ENCODE measurements around the gene ABCC1. TPM values are rescaled to one million over a fixed set of nuclear protein-coding genes. Genes with fewer than 3 reads are reported as not detected.

The ABCC1 gene
- total RNA-seq, 1 experiment from 2014 or later: 56.4 TPM

DNA sequence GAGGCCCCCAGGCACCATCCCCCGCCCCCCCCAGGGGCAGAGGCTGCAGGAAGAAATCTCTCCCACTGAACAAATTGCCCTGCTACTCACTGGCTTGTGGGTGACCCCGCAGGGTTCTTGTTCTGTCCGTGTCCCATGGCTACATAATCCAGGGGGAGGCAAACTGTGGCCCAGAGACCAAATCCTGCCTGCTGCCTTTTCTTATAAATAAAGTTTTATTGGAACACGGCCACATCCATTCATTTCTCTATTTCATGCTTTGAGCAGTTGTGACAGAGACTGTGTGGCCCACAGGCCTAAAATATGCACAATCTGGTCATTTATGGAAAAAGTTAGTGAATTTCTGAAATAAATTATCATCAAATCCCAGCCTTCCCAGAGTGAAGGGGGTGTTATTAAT, 235.7 kb downstream of the ABCC1 start:
- H2BK15ac ChIP-seq (ENCODE audit: low read depth, low read length): no peak overlapping the region
- H2BK5ac ChIP-seq (ENCODE audit: insufficient read length, low read length): no peak overlapping the region

More for the DNA sequence above, 235.7 kb downstream of the ABCC1 start:
- Histone ChIP-seq H3K4me1 (ENCODE audit: insufficient read depth, low read length) (no peaks in the 10 kb centered on the region), H3K56ac (ENCODE audit: insufficient read length, low read depth, low read length) (no peak overlapping the region), H3K9me3 (ENCODE audit: control insufficient read depth, low read depth, low read length) (no peaks in the 10 kb centered on the region), H3K18ac (ENCODE audit: insufficient read length, low read depth, low read length) (no peak overlapping the region), H3K79me1 (ENCODE audit: insufficient read depth, low read depth, low read length, poor library complexity, severe bottlenecking) (no peaks in the 10 kb centered on the region), H3K79me2 (ENCODE audit: insufficient read depth, low read length) (no peaks in the 10 kb centered on the region), H2AK5ac (ENCODE audit: insufficient read length, low read length) (no peak overlapping the region), H2BK12ac (ENCODE audit: insufficient read length, low read depth, low read length) (no peak overlapping the region), H3K27ac (ENCODE audit: insufficient read length, low read depth, low read length) (no peak overlapping the region), H4K91ac (ENCODE audit: insufficient read length, low read depth, low read length) (no peak overlapping the region), H4K20me1 (ENCODE audit: control insufficient read depth, insufficient read depth, insufficient read length) (no peaks in the 10 kb centered on the region), H3K9ac (ENCODE audit: extremely low read depth, insufficient read length, low read length) (no peak overlapping the region), H2AFZ (ENCODE audit: low read length) (no peak overlapping the region), H2BK120ac (ENCODE audit: low read depth, low read length, poor library complexity, severe bottlenecking) (no peak overlapping the region), H3K4ac (ENCODE audit: low read depth, low read length) (no peak overlapping the region), H3T11ph (ENCODE audit: low read length) (no peak overlapping the region), H3K4me2 (ENCODE audit: insufficient read depth, insufficient read length, low read length) (no peak overlapping the region), H3K23ac (ENCODE audit: insufficient read length, low read depth, low read length) (no peak overlapping the region), H3K23me2 (ENCODE audit: insufficient read length, low read depth, low read length, poor library complexity, severe bottlenecking) (no peaks in the 10 kb centered on the region), H4K8ac (replicated peaks; ENCODE audit: insufficient read length, low read depth, low read length) (no peak overlapping the region), H4K5ac (ENCODE audit: insufficient read length, low read depth, low read length) (no peak overlapping the region), H3K27me3 (ENCODE audit: insufficient read depth, low read length) (no peaks in the 10 kb centered on the region), H3K14ac (ENCODE audit: insufficient read depth, low read length) (no peak overlapping the region), H2BK20ac (ENCODE audit: low read depth, low read length, poor library complexity, severe bottlenecking) (no peak overlapping the region)
- TF ChIP-seq, protein P1, sequence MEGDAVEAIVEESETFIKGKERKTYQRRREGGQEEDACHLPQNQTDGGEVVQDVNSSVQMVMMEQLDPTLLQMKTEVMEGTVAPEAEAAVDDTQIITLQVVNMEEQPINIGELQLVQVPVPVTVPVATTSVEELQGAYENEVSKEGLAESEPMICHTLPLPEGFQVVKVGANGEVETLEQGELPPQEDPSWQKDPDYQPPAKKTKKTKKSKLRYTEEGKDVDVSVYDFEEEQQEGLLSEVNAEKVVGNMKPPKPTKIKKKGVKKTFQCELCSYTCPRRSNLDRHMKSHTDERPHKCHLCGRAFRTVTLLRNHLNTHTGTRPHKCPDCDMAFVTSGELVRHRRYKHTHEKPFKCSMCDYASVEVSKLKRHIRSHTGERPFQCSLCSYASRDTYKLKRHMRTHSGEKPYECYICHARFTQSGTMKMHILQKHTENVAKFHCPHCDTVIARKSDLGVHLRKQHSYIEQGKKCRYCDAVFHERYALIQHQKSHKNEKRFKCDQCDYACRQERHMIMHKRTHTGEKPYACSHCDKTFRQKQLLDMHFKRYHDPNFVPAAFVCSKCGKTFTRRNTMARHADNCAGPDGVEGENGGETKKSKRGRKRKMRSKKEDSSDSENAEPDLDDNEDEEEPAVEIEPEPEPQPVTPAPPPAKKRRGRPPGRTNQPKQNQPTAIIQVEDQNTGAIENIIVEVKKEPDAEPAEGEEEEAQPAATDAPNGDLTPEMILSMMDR (conservative IDR thresholded peaks at IDR 0.05): no peak
- no CpG with 5 or more reads among the region's 4 CpGs for WGBS (ENCODE audit: extremely low coverage, insufficient read length, low lambda C conversion rate)
- no peak for DNase-seq
- Mint-ChIP-seq H3K36me3 (ENCODE audit: insufficient read depth in 1 of 3, low read depth in 3 of 3) (no peaks in the 10 kb centered on the region; a peak in 1 of 7 replicates), H3K4me3 (no peak overlapping the region), H3K27me3 (ENCODE audit: low read depth) (peaks cover 2% of the 10 kb centered on the region; the same call in 1 of the 2 replicates), H3K27ac (no peak overlapping the region), H3K9me3 (peaks cover 0 to under 1% of the 10 kb centered on the region in 2 experiments; a peak in 2 of 5 replicates), H3K4me1 (peaks cover 4 to 5% of the 10 kb centered on the region in 2 experiments)
